Loucy (cell line): ENCODE measurements around the gene IL17A.

Experiments used
- EZH2phosphoT487 ChIP-seq: fragments of 200-600 bp; IDR thresholded peaks from 2 replicates; pipeline ENCODE4 v1.6.1; 2018; ENCODE audit warnings: antibody characterized with exemption, mild to moderate bottlenecking, moderate library complexity, borderline replicate concordance
- TF ChIP-seq, protein P1 (sequence below): fragments of 200-600 bp; sonication (generic); conservative IDR thresholded peaks from 2 replicates; pipeline ENCODE4 v1.5.1; 2014; ENCODE audit warnings: mild to moderate bottlenecking, antibody characterized with exemption, low read length

DNA sequence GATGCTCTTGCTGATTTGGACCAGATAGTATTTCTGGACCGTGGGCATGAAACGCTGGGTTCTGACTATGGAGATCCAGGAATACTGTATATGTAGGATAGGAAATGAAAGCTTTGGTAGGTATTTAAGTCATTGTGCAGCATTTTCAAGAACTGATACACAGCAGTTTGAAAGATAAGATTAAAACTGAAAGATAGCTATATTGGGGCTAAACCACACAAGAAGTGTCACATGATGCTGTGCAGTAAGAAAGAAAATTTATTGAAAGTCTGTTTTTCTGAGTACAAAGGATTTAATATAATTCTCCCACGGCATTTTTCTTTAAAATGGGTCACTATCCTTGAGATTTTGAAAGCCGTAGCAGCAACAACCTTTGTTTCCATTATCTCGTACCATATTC lies 305 bp downstream of the IL17A start:
- TF ChIP-seq, protein P1, sequence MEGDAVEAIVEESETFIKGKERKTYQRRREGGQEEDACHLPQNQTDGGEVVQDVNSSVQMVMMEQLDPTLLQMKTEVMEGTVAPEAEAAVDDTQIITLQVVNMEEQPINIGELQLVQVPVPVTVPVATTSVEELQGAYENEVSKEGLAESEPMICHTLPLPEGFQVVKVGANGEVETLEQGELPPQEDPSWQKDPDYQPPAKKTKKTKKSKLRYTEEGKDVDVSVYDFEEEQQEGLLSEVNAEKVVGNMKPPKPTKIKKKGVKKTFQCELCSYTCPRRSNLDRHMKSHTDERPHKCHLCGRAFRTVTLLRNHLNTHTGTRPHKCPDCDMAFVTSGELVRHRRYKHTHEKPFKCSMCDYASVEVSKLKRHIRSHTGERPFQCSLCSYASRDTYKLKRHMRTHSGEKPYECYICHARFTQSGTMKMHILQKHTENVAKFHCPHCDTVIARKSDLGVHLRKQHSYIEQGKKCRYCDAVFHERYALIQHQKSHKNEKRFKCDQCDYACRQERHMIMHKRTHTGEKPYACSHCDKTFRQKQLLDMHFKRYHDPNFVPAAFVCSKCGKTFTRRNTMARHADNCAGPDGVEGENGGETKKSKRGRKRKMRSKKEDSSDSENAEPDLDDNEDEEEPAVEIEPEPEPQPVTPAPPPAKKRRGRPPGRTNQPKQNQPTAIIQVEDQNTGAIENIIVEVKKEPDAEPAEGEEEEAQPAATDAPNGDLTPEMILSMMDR = no peak
- no peak for TF ChIP-seq EZH2phosphoT487
